HG02840 (cell line): ENCODE results near the gene AADAC.
"Not testable (repeated sequence)": the region's sequence is repeated elsewhere in the genome, so short reads cannot be mapped to it uniquely, and the experiment has no call there.

Source experiments
- ATAC-seq: cut with Tn5 transposase; IDR thresholded peaks from one replicate; pipeline ENCODE4 v1.9.1; 2021; ENCODE audit warnings: mild to moderate bottlenecking, moderate library complexity, moderate number of reproducible peaks; ENCODE audit not compliant: unreplicated experiment, low FRiP score

Gene AADAC

GRCh38 chr3:151813799-151814198 is at the start of gene AADAC:
TSS of gene AADAC (plus strand) at chr3:151814116. CDS start at chr3:151814163, 47 bp downstream.
- ATAC-seq, result no peak

DNA sequence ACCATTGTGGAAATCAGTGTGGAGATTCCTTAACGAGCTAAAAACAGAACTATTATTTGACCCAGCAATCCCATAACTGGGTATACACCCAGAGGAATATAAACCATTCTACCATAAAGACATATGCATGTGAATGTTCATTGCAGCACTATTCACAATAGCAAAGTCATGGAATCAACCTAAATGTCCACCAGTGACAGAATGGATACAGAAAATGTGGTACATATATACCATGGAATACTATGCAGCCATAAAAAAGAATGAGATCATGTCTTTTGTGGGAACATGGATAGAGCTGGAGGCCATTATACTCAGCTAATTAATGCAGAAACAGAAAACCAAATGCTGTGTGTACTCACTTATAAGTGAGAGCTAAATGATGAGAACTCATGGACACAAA is 49.2 kb upstream of the AADAC start:
- not testable (repeated sequence) for ATAC-seq

GRCh38 chr3:151765685-151766084 is 48.2 kb upstream of the AADAC start:
- no peak for ATAC-seq

- ATAC-seq, result no peak
These were observed 47.5 kb upstream of the AADAC start for GRCh38 chr3:151766454-151766853.

DNA sequence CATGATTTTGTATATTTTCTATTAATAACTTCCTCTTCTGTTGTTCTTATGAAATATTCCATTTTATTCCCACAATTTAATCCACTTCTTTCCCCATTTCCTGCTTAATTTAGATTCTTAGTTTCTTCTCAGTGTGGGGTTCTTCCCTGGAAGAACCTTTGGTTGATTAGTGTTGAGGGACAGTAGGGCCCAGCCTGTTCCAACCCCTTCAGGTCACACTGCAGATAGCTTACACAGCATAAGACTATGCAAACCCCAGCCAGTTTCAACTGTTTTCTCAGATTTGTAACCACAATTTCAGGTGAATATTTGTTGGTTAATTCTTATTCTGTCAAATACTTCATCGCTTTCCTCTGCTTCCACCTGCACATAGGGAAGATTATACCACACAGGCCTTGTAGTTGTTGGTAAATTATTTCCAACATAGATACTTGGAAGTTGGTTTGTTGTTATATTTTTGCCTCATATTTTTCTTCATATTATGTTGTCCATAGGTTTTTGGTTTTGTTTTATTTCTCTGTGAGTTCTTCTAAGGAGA is 45.5 kb upstream of the AADAC start:
- no peak for ATAC-seq

DNA sequence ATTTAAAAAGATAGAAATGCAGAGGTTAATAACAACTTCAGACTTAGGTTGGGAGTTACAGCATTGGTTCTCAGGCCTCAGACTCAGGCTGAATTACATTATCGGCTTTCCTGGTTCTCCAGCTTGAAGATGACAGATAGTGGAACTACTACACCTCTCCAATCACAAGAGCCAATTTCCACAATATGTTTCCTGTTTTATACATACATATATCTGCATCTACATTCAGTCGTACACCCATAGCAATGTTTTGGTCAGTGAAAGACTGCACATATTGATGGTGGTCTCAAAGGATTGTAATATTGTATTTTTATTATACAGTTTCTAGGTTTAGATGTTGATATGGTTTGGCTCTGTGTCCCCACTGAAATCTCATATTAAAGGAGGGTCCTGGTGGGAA is 44.7 kb upstream of the AADAC start:
- no peak for ATAC-seq

DNA sequence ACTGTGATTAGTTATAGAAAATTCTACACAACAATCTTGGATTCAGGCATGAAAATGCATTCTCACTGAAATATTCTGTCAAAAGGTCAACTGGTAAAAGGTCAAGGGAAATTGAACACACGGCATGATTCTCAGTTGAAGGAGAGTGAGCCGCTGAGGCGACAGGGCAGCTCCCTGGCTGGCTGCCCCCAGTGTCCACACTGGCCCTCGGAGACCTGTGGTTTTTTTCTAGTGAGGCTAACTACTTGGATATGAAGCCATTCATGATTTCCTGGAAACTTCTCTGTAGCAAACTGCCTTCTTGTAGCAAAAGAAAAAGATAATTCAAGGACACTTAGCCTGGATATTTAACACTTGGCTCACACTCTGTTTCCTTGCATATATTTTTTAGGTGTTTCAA is 43.0 kb upstream of the AADAC start:
- no peak for ATAC-seq

- no peak for ATAC-seq
These were observed 41.0 kb upstream of the AADAC start for GRCh38 chr3:151772825-151773480.

GRCh38 chr3:151774235-151774634 is 39.7 kb upstream of the AADAC start:
- no peak for ATAC-seq

- ATAC-seq, result no peak
These were observed 39.0 kb upstream of the AADAC start for GRCh38 chr3:151774910-151775309.

DNA sequence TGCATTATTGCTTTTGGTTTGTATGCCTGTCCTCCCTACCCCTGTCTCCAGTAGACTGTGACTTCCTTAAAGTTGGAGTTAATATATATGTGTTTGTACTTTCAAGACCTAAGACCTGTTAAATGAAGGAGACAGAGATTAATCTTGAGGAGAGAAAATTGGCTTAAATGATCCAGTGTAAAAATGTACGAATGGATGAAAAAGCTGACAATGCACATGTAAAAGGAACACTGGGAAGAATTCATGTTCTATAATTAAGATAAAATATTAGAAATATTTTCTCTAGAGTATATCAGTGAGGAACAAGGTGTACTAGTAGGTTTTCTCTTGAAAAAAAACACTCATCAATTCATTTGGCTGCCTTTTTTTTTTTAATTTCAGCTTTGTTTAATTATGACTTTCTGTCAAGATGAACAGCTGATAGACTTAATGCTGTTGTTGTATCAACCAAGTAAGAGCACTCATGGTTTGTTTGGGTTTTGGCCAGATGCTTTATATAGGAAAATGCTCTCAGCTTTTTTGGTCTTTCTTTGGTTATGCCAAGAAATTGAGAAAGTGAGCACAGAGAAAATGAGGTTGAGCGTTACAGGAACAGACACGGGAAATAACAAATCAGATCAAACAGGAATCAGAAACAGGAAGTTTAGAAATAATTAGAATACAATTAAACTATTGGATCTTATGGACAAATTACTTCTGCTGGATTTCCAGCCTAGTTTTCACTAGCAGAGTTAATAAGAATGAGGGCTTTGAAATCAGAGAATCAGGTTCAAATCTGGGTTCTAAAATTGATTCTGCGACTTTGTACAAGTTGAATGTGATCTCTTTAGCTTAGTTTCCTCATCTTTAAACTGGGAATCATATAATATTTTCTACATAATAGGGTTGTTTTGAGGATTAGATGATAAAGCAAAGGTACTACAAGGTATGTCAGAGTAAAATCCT is 38.3 kb upstream of the AADAC start:
- ATAC-seq, result no peak

GRCh38 chr3:151776259-151776740 is 37.6 kb upstream of the AADAC start:
- no peak for ATAC-seq

- no peak for ATAC-seq
These were observed 36.0 kb upstream of the AADAC start for GRCh38 chr3:151777880-151778279.

GRCh38 chr3:151787626-151788025 is 26.3 kb upstream of the AADAC start:
- no peak for ATAC-seq

DNA sequence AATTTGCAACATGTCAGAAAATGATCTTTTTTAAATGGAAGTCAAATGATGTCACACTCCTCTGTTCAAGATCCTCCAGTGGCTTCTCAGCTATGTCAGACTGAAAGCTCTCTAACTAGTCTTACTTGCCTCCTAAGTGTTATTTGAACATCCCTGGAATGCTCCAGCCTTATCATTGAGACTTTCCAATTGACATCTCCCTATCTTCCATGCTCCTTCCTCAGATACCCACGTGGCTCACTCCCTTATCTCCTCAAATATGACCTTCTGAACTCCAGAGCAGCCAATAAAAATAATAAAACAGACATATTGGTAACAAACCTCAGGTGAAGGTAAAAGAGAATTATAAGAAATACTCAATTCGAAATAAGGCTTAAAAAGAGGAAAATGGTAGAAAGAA is 25.5 kb upstream of the AADAC start:
- ATAC-seq, result no peak

DNA sequence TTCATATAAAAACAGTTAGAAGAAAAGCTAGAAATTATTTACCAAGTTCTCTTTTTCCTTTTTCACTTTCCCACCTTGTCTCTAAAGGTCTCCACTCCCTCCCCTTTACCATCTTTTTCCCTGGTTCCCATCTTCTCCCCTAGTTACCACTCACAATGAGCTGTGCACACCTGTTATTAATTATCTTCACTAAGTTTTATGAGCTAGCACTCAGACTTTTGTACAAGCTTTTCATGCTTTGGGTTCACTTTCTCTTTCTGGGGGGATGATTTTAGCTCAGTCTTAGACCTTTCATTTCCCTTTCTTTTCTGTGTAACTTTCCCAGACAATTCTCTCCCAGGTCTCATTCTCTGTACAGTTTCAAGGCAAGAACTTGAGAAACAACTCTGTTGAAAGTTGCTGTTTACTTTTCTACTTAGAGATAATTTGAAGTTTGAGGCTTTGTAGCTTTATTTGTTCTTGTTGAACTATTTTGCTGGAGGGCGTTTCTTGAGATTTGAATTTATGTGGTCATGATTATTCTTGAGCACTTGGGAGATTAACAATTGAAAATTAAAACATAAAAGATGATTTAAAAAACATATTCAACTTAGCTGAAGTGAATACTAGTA is 24.0 kb upstream of the AADAC start:
- no peak for ATAC-seq

DNA sequence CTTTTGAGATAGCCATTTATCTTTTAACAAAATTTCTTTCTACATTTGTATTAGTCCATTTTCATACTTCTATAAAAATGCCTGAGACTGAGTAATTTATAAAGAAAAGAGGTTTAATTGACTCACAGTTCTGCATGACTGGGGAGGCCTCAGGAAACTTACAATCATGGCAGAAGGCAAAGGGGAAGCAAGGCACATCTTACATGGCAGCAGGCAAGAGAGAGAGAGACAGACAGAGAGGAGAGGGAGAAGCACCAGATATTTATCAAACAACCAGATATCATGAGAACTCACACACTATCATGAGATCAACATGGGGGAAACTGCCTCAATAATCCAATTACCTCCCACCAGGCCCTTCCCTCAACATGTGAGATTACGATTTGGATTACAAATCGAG is 23.2 kb upstream of the AADAC start:
- not testable (repeated sequence) for ATAC-seq

DNA sequence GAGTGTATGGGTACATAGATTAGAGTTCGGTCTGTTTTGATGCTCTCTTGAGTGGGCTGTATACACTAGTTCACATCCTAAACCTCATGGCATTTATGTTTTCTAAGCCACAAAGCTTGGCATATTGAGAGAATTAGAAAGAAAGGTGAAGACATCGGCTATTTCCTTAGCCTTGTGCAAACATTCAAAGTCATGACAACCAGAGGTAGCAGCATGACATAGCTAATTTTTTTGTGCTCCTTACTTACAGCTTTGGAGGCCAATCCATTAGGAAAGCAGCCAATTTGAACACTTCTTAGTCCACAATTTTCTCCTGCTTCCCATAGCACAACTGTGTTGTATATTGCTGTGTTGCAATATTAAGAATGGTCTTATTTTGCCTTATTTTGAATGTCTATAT is 21.5 kb upstream of the AADAC start:
- no peak for ATAC-seq

DNA sequence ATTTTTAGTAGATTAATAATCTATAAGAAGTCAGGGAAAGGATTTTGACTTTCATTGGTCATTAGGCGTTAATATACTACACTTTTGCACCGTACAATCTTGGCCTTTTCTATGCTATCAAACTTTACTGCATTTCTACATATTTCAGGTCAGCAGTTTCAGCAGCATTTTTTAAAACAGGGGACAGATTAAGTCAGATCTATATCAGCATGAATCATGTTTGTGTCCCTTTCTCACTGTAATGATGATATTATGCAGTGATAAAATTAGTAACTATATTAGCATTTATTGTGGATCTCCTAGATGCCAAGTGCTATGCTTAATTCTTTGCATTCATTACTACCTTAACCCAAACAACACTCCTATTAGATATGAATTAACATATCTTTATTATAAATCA is 20.3 kb upstream of the AADAC start:
- no peak for ATAC-seq

DNA sequence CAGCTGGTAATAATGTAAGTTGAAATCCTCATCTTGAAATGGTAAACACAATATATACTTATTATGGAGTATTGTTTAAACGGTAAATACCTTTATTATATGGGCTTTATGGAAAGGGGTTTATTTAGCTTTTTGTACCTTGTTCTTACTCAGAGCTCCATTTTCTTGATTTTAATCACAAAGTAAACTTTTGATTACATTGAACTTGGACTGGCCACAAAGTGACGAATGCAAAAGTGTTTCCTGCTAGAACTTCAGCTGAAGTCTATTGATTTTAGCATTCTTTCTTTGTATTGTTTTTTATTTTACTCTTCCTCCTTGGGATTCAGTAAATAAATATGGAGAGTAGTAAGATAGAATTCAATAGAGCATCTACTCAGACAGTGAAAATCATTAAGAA is 19.8 kb upstream of the AADAC start:
- no peak for ATAC-seq

- ATAC-seq, result no peak
These were observed 18.6 kb upstream of the AADAC start for GRCh38 chr3:151795276-151795675.
